ENCODE data around the gene PSAP. TPM values are rescaled to one million over a fixed set of nuclear protein-coding genes. Genes with fewer than 3 reads are reported as not detected.
A peak's percentile ranks its signal among the peaks of the same experiment; 100 is the strongest.

PSAP gene
- total RNA-seq, 2 donors from 2014 or later = 488 to 516 TPM

DNA sequence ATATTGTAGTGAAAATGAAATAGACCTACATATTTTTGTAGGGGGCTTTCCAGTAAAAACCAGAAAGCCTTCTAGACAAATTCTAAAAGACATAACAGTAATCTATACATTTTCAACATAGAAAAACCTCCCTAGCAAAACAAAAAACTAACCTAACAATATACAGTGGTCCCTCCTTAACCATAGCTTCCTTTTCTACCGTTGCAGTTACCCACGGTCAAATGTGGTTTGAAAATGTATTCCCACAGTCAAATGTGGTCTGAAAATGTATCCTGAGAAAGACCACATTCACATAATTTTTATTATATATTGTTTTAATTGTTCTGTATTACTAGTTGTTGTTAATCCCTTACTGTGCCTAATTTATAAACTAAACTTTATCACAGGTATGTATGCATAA is 6.4 kb downstream of the PSAP start:
- Histone ChIP-seq H3K4me1 (peaks cover 94% of the 10 kb centered on the region), H3K27ac (peak overlapping the region in 3 of 4 donors; percentile 59 to 67 (median 64)), H3K27me3 (no peaks in the 10 kb centered on the region), H3K4me3 (no peak overlapping the region), H3K36me3 (replicated peaks in 1 of 2; ENCODE audit: insufficient read depth in 1 of 2, low read depth in 2 of 2) (no peaks in the 10 kb centered on the region), H3K9me3 (no peaks in the 10 kb centered on the region)
- ATAC-seq (no peak), DNase-seq (no peak)
- 72 to 87% methylated on average over 2 of the region's 2 CpGs for WGBS, 2 donors
- intact Hi-C loops (cut with DNase I) = no loop called here
- TF ChIP-seq POLR2A (IDR thresholded peaks at IDR 0.05) = no peak
- TF ChIP-seq, protein P1, sequence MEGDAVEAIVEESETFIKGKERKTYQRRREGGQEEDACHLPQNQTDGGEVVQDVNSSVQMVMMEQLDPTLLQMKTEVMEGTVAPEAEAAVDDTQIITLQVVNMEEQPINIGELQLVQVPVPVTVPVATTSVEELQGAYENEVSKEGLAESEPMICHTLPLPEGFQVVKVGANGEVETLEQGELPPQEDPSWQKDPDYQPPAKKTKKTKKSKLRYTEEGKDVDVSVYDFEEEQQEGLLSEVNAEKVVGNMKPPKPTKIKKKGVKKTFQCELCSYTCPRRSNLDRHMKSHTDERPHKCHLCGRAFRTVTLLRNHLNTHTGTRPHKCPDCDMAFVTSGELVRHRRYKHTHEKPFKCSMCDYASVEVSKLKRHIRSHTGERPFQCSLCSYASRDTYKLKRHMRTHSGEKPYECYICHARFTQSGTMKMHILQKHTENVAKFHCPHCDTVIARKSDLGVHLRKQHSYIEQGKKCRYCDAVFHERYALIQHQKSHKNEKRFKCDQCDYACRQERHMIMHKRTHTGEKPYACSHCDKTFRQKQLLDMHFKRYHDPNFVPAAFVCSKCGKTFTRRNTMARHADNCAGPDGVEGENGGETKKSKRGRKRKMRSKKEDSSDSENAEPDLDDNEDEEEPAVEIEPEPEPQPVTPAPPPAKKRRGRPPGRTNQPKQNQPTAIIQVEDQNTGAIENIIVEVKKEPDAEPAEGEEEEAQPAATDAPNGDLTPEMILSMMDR (IDR thresholded peaks at IDR 0.05) = no peak

DNA sequence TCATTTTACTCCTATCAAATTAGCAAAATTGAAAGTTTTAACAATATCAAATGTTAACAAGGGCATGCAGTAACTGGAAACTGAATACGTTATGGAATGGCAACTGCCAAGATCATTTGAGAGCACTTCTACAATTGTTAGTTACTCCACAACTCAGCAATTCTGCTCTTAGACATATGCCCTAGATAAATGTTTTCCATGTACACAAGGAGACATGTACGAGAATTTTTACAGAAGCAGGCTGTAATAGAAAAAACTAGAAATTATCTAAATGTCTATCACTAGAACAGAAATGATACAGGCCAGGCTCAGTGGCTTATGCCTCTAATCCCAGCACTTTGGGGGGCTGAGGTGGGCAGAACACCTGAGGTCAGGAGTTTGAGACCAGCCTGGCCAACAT is 7.0 kb downstream of the PSAP start:
- DNase-seq = no peak
- Histone ChIP-seq H3K4me1 (peaks cover 90% of the 10 kb centered on the region), H3K27me3 (no peaks in the 10 kb centered on the region), H3K4me3 (no peak overlapping the region), H3K9me3 (no peaks in the 10 kb centered on the region), H3K27ac (peak overlapping the region in 1 of 4 donors; percentile 67), H3K36me3 (replicated peaks in 1 of 2; ENCODE audit: insufficient read depth in 1 of 2, low read depth in 2 of 2) (no peaks in the 10 kb centered on the region)
- intact Hi-C loops (cut with DNase I) = no loop called here
- 41 to 52% methylated on average over 2 of the region's 2 CpGs for WGBS, 2 donors
- ATAC-seq = no peak
- TF ChIP-seq POLR2A (IDR thresholded peaks at IDR 0.05) = no peak
- TF ChIP-seq, protein P1 (IDR thresholded peaks at IDR 0.05) = no peak

DNA sequence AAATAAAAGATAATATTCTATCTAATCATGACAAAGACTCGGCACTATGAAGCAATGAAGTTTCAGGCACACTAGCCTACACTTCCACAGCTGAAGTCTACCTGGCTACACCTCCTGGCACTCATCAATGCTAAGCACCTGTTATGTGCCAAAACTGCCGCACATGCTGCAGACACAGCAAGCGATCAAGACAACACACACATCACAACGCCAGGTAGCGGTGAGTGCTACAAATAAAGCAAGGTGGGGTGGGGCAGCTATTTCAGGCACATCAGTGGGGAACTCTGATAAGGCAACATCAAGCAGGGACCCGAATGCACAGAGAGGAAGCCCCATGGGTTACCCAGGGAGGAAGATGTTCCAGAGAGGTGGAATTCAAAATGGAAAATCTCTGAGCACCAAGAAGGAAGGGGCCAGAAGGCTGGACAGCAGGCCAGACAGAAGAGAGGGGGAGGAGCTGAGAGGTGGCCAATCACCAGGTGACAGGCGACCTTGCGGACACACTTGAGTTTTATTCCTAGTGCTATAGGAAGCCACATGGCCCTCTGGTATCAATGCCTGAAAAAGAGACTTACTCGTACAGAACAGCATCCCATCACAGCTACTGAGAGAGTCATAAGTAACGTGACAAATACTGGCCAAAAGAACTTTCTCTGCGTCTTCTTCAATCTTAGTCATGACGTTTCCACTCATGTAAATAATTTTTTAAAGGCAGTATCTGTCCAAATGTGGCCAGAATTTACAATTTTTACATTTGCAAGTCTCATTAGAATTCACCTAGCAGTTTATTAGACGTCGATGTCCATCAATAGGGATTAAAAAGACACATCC is 8.0 kb downstream of the PSAP start:
- Histone ChIP-seq H3K27ac (peak overlapping the region in 1 of 4 donors; percentile 30), H3K27me3 (no peaks in the 10 kb centered on the region), H3K4me1 (peaks cover 87% of the 10 kb centered on the region), H3K36me3 (replicated peaks in 1 of 2; ENCODE audit: insufficient read depth in 1 of 2, low read depth in 2 of 2) (no peaks in the 10 kb centered on the region), H3K4me3 (no peak overlapping the region), H3K9me3 (no peaks in the 10 kb centered on the region)
- TF ChIP-seq POLR2A (IDR thresholded peaks at IDR 0.05) = no peak
- TF ChIP-seq, protein P1 (IDR thresholded peaks at IDR 0.05) = no peak
- WGBS, 2 donors = 57 to 58% methylated on average over 14 of the region's 14 CpGs
- intact Hi-C loops (cut with DNase I) = no loop called here
- DNase-seq = peak in 1 of 4 donors; percentile 49
- ATAC-seq = no peak

DNA sequence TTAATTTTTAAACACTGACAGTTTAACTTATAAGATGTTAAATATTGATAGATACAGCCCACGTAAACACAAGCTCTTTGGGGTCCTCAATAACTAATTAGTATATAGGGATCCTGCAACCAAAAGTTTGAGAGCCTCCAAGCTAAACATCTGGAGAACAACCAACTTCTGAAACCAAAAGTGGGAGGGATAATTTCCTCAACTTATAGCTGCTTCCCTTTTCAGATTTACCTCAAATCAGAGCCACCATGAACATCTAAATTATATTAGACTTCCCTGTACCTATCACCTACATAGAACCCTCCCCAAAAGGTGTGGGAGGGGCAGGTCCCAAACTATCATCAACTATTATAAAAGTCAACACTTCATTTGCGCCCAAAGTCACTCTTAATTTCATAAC is 8.6 kb downstream of the PSAP start:
- Histone ChIP-seq H3K36me3 (replicated peaks in 1 of 2; ENCODE audit: insufficient read depth in 1 of 2, low read depth in 2 of 2) (no peaks in the 10 kb centered on the region), H3K9me3 (no peaks in the 10 kb centered on the region), H3K27me3 (no peaks in the 10 kb centered on the region), H3K4me3 (no peak overlapping the region), H3K4me1 (peaks cover 87% of the 10 kb centered on the region), H3K27ac (peak overlapping the region in 1 of 4 donors; percentile 26)
- intact Hi-C loops (cut with DNase I) = no loop called here
- 35 to 49% methylated on average over 2 of the region's 2 CpGs for WGBS, 2 donors
- ATAC-seq = no peak
- no peak for TF ChIP-seq POLR2A (IDR thresholded peaks at IDR 0.05)
- TF ChIP-seq, protein P1 (IDR thresholded peaks at IDR 0.05) = no peak
- DNase-seq = no peak

DNA sequence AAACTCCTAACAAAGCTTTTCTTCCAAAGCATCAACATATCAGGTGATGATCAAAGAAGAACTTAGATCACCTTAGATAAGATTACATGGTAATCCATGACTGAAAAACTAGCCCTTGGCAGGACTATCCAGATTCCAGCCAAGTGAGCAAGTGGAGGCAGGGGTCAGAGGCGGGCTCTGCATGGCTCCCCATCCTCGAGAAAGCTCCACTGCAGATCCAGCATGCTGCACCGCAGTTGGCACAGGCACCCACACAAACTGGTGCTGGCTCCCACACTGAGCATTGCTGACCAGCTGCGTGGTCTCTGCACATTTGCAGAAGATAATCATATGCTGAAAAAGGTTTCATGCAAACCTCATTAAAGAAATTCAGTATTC is 10.1 kb downstream of the PSAP start:
- Histone ChIP-seq H3K27me3 (no peaks in the 10 kb centered on the region), H3K27ac (no peak overlapping the region), H3K9me3 (no peaks in the 10 kb centered on the region), H3K4me1 (peaks cover 87% of the 10 kb centered on the region), H3K36me3 (replicated peaks in 1 of 2; ENCODE audit: insufficient read depth in 1 of 2, low read depth in 2 of 2) (no peaks in the 10 kb centered on the region), H3K4me3 (no peak overlapping the region)
- intact Hi-C loops (cut with DNase I) = no loop called here
- TF ChIP-seq, protein P1 (IDR thresholded peaks at IDR 0.05) = no peak
- no peak for TF ChIP-seq POLR2A (IDR thresholded peaks at IDR 0.05)
- no peak for DNase-seq
- WGBS, 2 donors = 66 to 67% methylated on average over 4 of the region's 4 CpGs
- no peak for ATAC-seq

All from body of pancreas (tissue), 4 donors.